A549 (cell line): ENCODE measurements around the gene SH3GL2. TPM values are rescaled to one million over a fixed set of nuclear protein-coding genes. Genes with fewer than 3 reads are reported as not detected.

Experiments
- ATAC-seq, 2 experiments: fragments of 200-7000 bp in 1 of 2; fragments of >200 bp in 1 of 2; cut with Nextera tagmentation in 1 of 2; cut with Tn5 transposase in 1 of 2; 3 replicates each; pipeline versions ENCODE4 v1.8.0 to v1.9.1; 2018 to 2020; ENCODE audit warnings: mild to moderate bottlenecking in 1 of 2, moderate library complexity in 1 of 2
- CTCF ChIA-PET: fragments of 300-600 bp; sonication (Branson Sonifier 250); formaldehyde crosslinking; extraction: SDS; loops from one replicate; lab custom pipeline; 2021; ENCODE audit warnings: antibody characterized with exemption, inconsistent platforms; lab: Yijun Ruan, JAX
- POLR2A ChIA-PET: fragments of 350-600 bp; formaldehyde crosslinking; extraction: SDS; loops from one replicate; lab custom pipeline; 2021; ENCODE audit warnings: antibody characterized with exemption, inconsistent platforms; lab: Yijun Ruan, JAX
- DNase-seq, 2 experiments: peaks; one replicate each; pipeline versions ENCODE4 v3.0.0 to v3.0.0-alpha.2; 2011 to 2016; ENCODE audit warnings: low read depth in 1 of 2, low spot score in 1 of 2
- FAIRE-seq: peaks from 2 replicates; lab custom pipeline; 2011; peaks lifted over from hg19 to GRCh38; lab: Jason Lieb, UNC
- H3K27ac ChIP-seq, 2 experiments: fragments of >200 bp; sonication (Bioruptor Twin); formaldehyde crosslinking; 3 replicates each; pipeline ENCODE4 v1.5.1; 2016 to 2017
- H3K4me1 ChIP-seq: fragments of >200 bp; sonication (Bioruptor Twin); formaldehyde crosslinking; 3 replicates; pipeline ENCODE4 v1.6.1; 2016
- H3K4me2 ChIP-seq: fragments of >200 bp; sonication (Bioruptor Twin); formaldehyde crosslinking; 3 replicates; pipeline ENCODE4 v1.6.1; 2016
- H3K4me3 ChIP-seq: fragments of >200 bp; sonication (Bioruptor Twin); formaldehyde crosslinking; 3 replicates; pipeline ENCODE4 v1.5.1; 2016
- H3K9me3 ChIP-seq: fragments of >200 bp; sonication (Bioruptor Twin); formaldehyde crosslinking; 3 replicates; pipeline ENCODE4 v1.6.1; 2016
- ATOH8 ChIP-seq: fragments of 250-450 bp; sonication (Bioruptor Pico); IDR thresholded peaks from 2 replicates; pipeline ENCODE4 v1.5.0; 2020; ENCODE audit warnings: low read depth, mild to moderate bottlenecking, moderate library complexity
- CEBPB ChIP-seq, 2 experiments: fragments of >200 bp in 1 of 2; sonication (Bioruptor Twin) in 1 of 2; formaldehyde crosslinking in 1 of 2; IDR thresholded peaks; 2 replicates each; pipeline ENCODE4 v1.6.1; 2012 to 2016
- CHD2 ChIP-seq: fragments of 150-350 bp; IDR thresholded peaks from 2 replicates; pipeline ENCODE4 v1.6.1; 2014; ENCODE audit warnings: low read length; ENCODE audit not compliant: partially characterized antibody
- CHD4 ChIP-seq: fragments of 200-600 bp; sonication (generic); IDR thresholded peaks from 2 replicates; pipeline ENCODE4 v1.6.1; 2016; ENCODE audit warnings: antibody characterized with exemption, mild to moderate bottlenecking, borderline replicate concordance
- CTCF ChIP-seq: fragments of >200 bp; sonication (Bioruptor Twin); formaldehyde crosslinking; IDR thresholded peaks from 3 replicates; pipeline ENCODE4 v1.5.1; 2016
- ELK1 ChIP-seq: fragments of 150-350 bp; IDR thresholded peaks from 2 replicates; pipeline ENCODE4 v1.6.1; 2014; ENCODE audit warnings: low read depth, mild to moderate bottlenecking, low read length
- HDAC2 ChIP-seq: fragments of 200-600 bp; sonication (generic); IDR thresholded peaks from 2 replicates; pipeline ENCODE4 v1.6.1; 2016
- HEYL ChIP-seq: fragments of 250-450 bp; sonication (Bioruptor Pico); IDR thresholded peaks from 2 replicates; pipeline ENCODE4 v1.8.0; 2021; ENCODE audit warnings: mild to moderate bottlenecking, moderate library complexity
- HOXB5 ChIP-seq: fragments of 250-450 bp; sonication (Bioruptor Pico); IDR thresholded peaks from 2 replicates; pipeline ENCODE4 v1.5.0; 2020; ENCODE audit warnings: mild to moderate bottlenecking, moderate library complexity
- KDM1A ChIP-seq: fragments of 200-600 bp; sonication (generic); IDR thresholded peaks from 2 replicates; pipeline ENCODE4 v1.6.1; 2016; ENCODE audit warnings: low read depth, mild to moderate bottlenecking
- MAZ ChIP-seq: fragments of 150-350 bp; IDR thresholded peaks from 2 replicates; pipeline ENCODE4 v1.6.1; 2014; ENCODE audit warnings: antibody characterized with exemption, low read depth, low read length, borderline replicate concordance
- PBX3 ChIP-seq: IDR thresholded peaks from 2 replicates; pipeline ENCODE4 v1.6.1; 2012
- RCOR1 ChIP-seq: fragments of 150-350 bp; IDR thresholded peaks from 2 replicates; pipeline ENCODE4 v1.6.1; 2014; ENCODE audit warnings: antibody characterized with exemption, low read length, low read depth
- RNF2 ChIP-seq: fragments of 200-600 bp; sonication (generic); IDR thresholded peaks from 2 replicates; pipeline ENCODE4 v1.6.1; 2016; ENCODE audit warnings: low read depth, mild to moderate bottlenecking, antibody characterized with exemption, moderate library complexity, borderline replicate concordance
- SMC3 ChIP-seq: fragments of >200 bp; sonication (Bioruptor Twin); formaldehyde crosslinking; IDR thresholded peaks from 3 replicates; pipeline ENCODE4 v1.6.1; 2018; ENCODE audit warnings: inconsistent platforms
- USF2 ChIP-seq: fragments of 450-650 bp; IDR thresholded peaks from 2 replicates; pipeline ENCODE4 v1.6.1; 2014; ENCODE audit warnings: antibody characterized with exemption
- ZC3H11A ChIP-seq: fragments of 450-650 bp; IDR thresholded peaks from 2 replicates; pipeline ENCODE4 v1.6.1; 2014; ENCODE audit warnings: antibody characterized with exemption, mild to moderate bottlenecking
- ZNF302 ChIP-seq: fragments of 250-450 bp; sonication (Bioruptor Pico); IDR thresholded peaks from 2 replicates; pipeline ENCODE4 v1.9.0; 2021; ENCODE audit warnings: inconsistent platforms, mild to moderate bottlenecking, moderate library complexity
- ZSCAN20 ChIP-seq: fragments of 250-450 bp; sonication (Bioruptor Pico); IDR thresholded peaks from 2 replicates; pipeline ENCODE4 v1.8.0; 2022; ENCODE audit warnings: mild to moderate bottlenecking, moderate library complexity
- WGBS: methylation state at CpG from one replicate; pipeline ENCODE4 v1.1.6; 2017; ENCODE audit errors: missing lambda C conversion rate; 5-methylcytosine and 5-hydroxymethylcytosine counted together
- polyA plus RNA-seq, 4 experiments: library from polyadenylated mRNA; depleted of rRNA in 3 of 4; stranded (reverse); fragments of >200 nt; fragmentation: RNase III in 1 of 4; extraction: RNeasy Plus Mini Kit Qiagen cat#74134 plus additional on column Dnase treatment in 1 of 4; gene quantifications; 2 replicates in 3 of 4; 3 replicates in 1 of 4; pipeline ENCODE4 v1.2.3, GENCODE V29; 2011 to 2017
- TF ChIP-seq, protein P1 (sequence below): IDR thresholded peaks from 2 replicates; pipeline ENCODE4 v1.6.1; 2012
- TF ChIP-seq, protein P2 (sequence below): fragments of >200 bp; sonication (Bioruptor Twin); formaldehyde crosslinking; IDR thresholded peaks from 2 replicates; pipeline ENCODE4 v1.6.1; 2016
- TF ChIP-seq, protein P3 (sequence below): fragments of 250-450 bp; sonication (Bioruptor Pico); IDR thresholded peaks from 2 replicates; pipeline ENCODE4 v1.5.0; 2021; ENCODE audit warnings: mild to moderate bottlenecking, moderate library complexity, borderline replicate concordance

Gene SH3GL2
- polyA plus RNA-seq, 2 of the 4 experiments (the other 2 are of a cell fraction): 0.03 TPM

DNA sequence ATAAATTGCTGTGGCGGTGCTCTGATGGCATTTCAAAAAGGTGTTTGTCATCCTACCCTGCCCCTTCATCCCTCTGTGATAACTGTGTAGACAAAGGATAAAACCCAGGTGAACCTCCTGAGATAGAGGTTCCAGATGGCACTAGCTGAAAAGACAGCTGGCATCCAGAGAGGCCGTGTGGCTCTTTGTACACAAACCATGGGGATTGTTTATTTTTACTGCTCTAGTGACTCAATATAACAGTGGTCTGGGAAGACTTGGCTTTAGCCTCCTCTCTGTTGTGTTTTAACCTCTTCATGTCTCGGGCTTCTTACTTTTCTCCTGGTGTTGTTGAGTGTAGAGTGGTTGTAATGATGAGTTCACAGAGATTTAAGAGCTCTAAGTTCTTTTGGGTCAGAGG is 48.8 kb downstream of the SH3GL2 start:
- no peak overlapping the region for H3K4me3 ChIP-seq
- ChIA-PET CTCF (no interaction called here), POLR2A (no interaction called here)
- TF ChIP-seq, protein P1, sequence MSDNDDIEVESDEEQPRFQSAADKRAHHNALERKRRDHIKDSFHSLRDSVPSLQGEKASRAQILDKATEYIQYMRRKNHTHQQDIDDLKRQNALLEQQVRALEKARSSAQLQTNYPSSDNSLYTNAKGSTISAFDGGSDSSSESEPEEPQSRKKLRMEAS: no peak
- TF ChIP-seq PBX3 (no peak), CHD4 (no peak), MAZ (no peak), ATOH8 (CRISPR knock-in tag) (no peak), CTCF (no peak), RNF2 (no peak), CEBPB (IDR thresholded peaks at IDR 0.05) (no peak), ZNF302 (CRISPR knock-in tag) (no peak), HDAC2 (no peak)
- TF ChIP-seq, protein P2, sequence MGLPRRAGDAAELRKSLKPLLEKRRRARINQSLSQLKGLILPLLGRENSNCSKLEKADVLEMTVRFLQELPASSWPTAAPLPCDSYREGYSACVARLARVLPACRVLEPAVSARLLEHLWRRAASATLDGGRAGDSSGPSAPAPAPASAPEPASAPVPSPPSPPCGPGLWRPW: no peak
- DNase-seq (no peak), ATAC-seq (no peak), FAIRE-seq (no peak)
- H3K27ac ChIP-seq: no peak overlapping the region
- no peaks in the 10 kb centered on the region for H3K4me1 ChIP-seq
- WGBS: 27% methylated on average over 3 of the region's 3 CpGs
- no peak overlapping the region for H3K4me2 ChIP-seq
- no peaks in the 10 kb centered on the region for H3K9me3 ChIP-seq

GRCh38 chr9:17628624-17629023 is 49.8 kb downstream of the SH3GL2 start:
- H3K4me2 ChIP-seq: no peak overlapping the region
- H3K4me1 ChIP-seq: no peaks in the 10 kb centered on the region
- ChIA-PET CTCF (no interaction called here), POLR2A (no interaction called here)
- no peak overlapping the region for H3K4me3 ChIP-seq
- ATAC-seq (no peak), FAIRE-seq (no peak), DNase-seq (no peak)
- WGBS: 4% methylated on average over 2 of the region's 2 CpGs
- H3K27ac ChIP-seq: no peak overlapping the region
- H3K9me3 ChIP-seq: no peaks in the 10 kb centered on the region
- no peak for TF ChIP-seq HDAC2
- TF ChIP-seq ZSCAN20 (CRISPR knock-in tag): no peak

- no peak overlapping the region for H3K27ac ChIP-seq
- H3K9me3 ChIP-seq: no peaks in the 10 kb centered on the region
- ChIA-PET CTCF (no interaction called here), POLR2A (no interaction called here)
- H3K4me2 ChIP-seq: no peak overlapping the region
- FAIRE-seq (no peak), DNase-seq (no peak), ATAC-seq (no peak)
- WGBS: 45% methylated on average over 2 of the region's 2 CpGs
- no peak overlapping the region for H3K4me3 ChIP-seq
- no peaks in the 10 kb centered on the region for H3K4me1 ChIP-seq
- no peak for TF ChIP-seq HEYL (CRISPR knock-in tag)
- TF ChIP-seq SMC3: no peak
- TF ChIP-seq ELK1: no peak
- TF ChIP-seq ZNF302 (CRISPR knock-in tag): no peak
- no peak for TF ChIP-seq RCOR1
- no peak for TF ChIP-seq USF2
- TF ChIP-seq, protein P3, sequence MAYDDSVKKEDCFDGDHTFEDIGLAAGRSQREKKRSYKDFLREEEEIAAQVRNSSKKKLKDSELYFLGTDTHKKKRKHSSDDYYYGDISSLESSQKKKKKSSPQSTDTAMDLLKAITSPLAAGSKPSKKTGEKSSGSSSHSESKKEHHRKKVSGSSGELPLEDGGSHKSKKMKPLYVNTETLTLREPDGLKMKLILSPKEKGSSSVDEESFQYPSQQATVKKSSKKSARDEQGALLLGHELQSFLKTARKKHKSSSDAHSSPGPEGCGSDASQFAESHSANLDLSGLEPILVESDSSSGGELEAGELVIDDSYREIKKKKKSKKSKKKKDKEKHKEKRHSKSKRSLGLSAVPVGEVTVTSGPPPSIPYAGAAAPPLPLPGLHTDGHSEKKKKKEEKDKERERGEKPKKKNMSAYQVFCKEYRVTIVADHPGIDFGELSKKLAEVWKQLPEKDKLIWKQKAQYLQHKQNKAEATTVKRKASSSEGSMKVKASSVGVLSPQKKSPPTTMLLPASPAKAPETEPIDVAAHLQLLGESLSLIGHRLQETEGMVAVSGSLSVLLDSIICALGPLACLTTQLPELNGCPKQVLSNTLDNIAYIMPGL: no peak
- no peak for TF ChIP-seq KDM1A
- TF ChIP-seq ZC3H11A: no peak
- no peak for TF ChIP-seq HOXB5 (CRISPR knock-in tag)
- TF ChIP-seq CHD2: no peak
Measured at GRCh38 chr9:17630531-17630949, 51.7 kb downstream of the SH3GL2 start.
